Loucy (cell line): ENCODE measurements around the gene KLK8.

ENCODE experiments used
- EZH2phosphoT487 ChIP-seq: fragments of 200-600 bp; IDR thresholded peaks from 2 replicates; pipeline ENCODE4 v1.6.1; 2018; ENCODE audit warnings: antibody characterized with exemption, mild to moderate bottlenecking, moderate library complexity, borderline replicate concordance
- TF ChIP-seq, protein P1 (sequence below): fragments of 200-600 bp; sonication (generic); conservative IDR thresholded peaks from 2 replicates; pipeline ENCODE4 v1.5.1; 2014; ENCODE audit warnings: mild to moderate bottlenecking, antibody characterized with exemption, low read length

DNA sequence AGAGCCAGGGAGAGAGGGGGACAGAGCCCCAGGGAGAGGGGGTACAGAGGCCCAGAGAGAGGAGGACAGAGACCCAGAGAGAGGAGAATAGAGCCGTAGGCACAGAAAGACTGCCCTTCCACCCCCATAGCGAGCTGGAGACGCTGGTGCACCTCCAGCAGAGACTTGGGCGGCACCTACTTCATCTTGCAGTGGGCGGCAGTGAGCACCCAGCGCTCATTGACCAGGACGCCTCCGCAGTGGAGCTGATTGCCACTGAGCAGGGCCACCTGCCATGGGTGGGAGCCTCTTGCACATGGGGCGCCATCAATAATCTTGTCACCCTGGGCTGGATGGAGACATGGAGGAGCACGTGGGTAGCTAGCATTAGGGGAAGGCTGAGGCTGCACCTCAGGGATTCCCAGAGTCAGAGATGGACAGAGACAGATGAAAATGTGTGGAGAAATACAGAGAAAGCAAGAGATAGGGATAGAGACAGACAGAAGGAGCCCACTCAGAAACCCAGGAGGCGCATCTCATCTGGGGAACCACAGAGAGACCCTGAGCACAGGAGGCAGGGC is 19.7 kb downstream of the KLK8 start:
- TF ChIP-seq, protein P1, sequence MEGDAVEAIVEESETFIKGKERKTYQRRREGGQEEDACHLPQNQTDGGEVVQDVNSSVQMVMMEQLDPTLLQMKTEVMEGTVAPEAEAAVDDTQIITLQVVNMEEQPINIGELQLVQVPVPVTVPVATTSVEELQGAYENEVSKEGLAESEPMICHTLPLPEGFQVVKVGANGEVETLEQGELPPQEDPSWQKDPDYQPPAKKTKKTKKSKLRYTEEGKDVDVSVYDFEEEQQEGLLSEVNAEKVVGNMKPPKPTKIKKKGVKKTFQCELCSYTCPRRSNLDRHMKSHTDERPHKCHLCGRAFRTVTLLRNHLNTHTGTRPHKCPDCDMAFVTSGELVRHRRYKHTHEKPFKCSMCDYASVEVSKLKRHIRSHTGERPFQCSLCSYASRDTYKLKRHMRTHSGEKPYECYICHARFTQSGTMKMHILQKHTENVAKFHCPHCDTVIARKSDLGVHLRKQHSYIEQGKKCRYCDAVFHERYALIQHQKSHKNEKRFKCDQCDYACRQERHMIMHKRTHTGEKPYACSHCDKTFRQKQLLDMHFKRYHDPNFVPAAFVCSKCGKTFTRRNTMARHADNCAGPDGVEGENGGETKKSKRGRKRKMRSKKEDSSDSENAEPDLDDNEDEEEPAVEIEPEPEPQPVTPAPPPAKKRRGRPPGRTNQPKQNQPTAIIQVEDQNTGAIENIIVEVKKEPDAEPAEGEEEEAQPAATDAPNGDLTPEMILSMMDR: no peak
- no peak for TF ChIP-seq EZH2phosphoT487
